Measurements from ENCODE around the gene CFB. TPM values are rescaled to one million over a fixed set of nuclear protein-coding genes. Genes with fewer than 3 reads are reported as not detected.
A peak's percentile ranks its signal among the peaks of the same experiment; 100 is the strongest.

CFB gene
- total and polyA plus RNA-seq, 9 of the 15 experiments (the other 6 are each of a cell fraction or from before 2014, with no cell fraction given) = 0.08 to 0.91 (median 0.22) TPM; not detected in 4

DNA sequence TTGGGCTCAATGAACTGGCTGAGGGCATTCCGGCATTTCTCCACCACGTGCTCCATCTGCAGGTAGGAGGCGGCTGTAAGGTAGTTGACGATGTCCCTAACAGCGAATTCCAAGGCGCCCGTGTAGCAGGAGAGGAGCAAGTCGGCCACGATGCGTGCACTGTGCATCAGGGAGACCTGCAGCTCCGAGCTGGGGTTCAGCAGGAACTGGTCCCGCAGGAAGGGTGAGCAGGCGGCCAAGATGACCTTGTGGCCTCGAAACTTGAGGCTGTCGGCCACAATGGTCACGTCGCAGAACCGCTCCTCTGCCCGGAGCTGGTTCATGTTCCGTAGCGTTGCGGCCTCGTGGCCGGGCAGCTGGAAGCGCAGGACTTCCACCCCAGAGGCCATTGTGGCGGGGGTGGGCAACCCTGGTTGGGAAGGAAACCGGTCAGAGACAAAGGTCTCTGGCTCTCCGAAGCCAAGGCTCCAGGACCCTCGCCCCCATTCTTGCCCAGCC is 44.9 kb upstream of the CFB start (continued):
- TF ChIP-seq ZNF316 (IDR thresholded peaks at IDR 0.05) = no peak
- TF ChIP-seq SMAD4 (CRISPR knock-in tag; conservative IDR thresholded peaks at IDR 0.05) = peak; percentile 70
- TF ChIP-seq HDAC2 (IDR thresholded peaks at IDR 0.05) = 0 out of 2 replicates have a peak, but pooled peaks have one; percentile 26
- TF ChIP-seq, protein P1, sequence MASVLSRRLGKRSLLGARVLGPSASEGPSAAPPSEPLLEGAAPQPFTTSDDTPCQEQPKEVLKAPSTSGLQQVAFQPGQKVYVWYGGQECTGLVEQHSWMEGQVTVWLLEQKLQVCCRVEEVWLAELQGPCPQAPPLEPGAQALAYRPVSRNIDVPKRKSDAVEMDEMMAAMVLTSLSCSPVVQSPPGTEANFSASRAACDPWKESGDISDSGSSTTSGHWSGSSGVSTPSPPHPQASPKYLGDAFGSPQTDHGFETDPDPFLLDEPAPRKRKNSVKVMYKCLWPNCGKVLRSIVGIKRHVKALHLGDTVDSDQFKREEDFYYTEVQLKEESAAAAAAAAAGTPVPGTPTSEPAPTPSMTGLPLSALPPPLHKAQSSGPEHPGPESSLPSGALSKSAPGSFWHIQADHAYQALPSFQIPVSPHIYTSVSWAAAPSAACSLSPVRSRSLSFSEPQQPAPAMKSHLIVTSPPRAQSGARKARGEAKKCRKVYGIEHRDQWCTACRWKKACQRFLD (CRISPR knock-in tag; IDR thresholded peaks at IDR 0.05) = no peak
- 0 out of 2 replicates have a peak, but pooled peaks have one; percentile 13 for TF ChIP-seq ATF7 (IDR thresholded peaks at IDR 0.05)
- TF ChIP-seq E2F5 (CRISPR knock-in tag; IDR thresholded peaks at IDR 0.05) = 0 out of 2 replicates have a peak, but pooled peaks have one; percentile 68
- TF ChIP-seq DMBX1 (CRISPR knock-in tag; IDR thresholded peaks at IDR 0.05; ENCODE audit: borderline replicate concordance) = peak; percentile 65; the same call in 1 of the 2 replicates
- TF ChIP-seq COPS2 (conservative IDR thresholded peaks at IDR 0.05) = no peak
- TF ChIP-seq MYNN (IDR thresholded peaks at IDR 0.05) = peak; percentile 15; the same call in 1 of the 2 replicates
- no peak for TF ChIP-seq MYNN (CRISPR knock-in tag; IDR thresholded peaks at IDR 0.05)
- TF ChIP-seq POLR2A (conservative IDR thresholded peaks at IDR 0.05) = peak; percentile 60
- TF ChIP-seq GABPB2 (CRISPR knock-in tag; conservative IDR thresholded peaks at IDR 0.05) = 0 out of 2 replicates have a peak, but pooled peaks have one; percentile 42
- no peak for TF ChIP-seq ZC3H11A (IDR thresholded peaks at IDR 0.05; ENCODE audit: low read depth, low read length)
- TF ChIP-seq E2F3 (CRISPR knock-in tag; IDR thresholded peaks at IDR 0.05) = 0 out of 2 replicates have a peak, but pooled peaks have one; percentile 28
- TF ChIP-seq, protein P2, sequence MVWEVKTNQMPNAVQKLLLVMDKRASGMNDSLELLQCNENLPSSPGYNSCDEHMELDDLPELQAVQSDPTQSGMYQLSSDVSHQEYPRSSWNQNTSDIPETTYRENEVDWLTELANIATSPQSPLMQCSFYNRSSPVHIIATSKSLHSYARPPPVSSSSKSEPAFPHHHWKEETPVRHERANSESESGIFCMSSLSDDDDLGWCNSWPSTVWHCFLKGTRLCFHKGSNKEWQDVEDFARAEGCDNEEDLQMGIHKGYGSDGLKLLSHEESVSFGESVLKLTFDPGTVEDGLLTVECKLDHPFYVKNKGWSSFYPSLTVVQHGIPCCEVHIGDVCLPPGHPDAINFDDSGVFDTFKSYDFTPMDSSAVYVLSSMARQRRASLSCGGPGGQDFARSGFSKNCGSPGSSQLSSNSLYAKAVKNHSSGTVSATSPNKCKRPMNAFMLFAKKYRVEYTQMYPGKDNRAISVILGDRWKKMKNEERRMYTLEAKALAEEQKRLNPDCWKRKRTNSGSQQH (CRISPR knock-in tag; IDR thresholded peaks at IDR 0.05) = no peak
- no peak for TF ChIP-seq ZNF184 (CRISPR knock-in tag; IDR thresholded peaks at IDR 0.05)
- no peak for TF ChIP-seq NR2C1 (IDR thresholded peaks at IDR 0.05)
- TF ChIP-seq NR2C1 (tag; IDR thresholded peaks at IDR 0.05) = peak; percentile 60
- TF ChIP-seq RBM22 (IDR thresholded peaks at IDR 0.05; ENCODE audit: low read depth, low read length, poor library complexity, severe bottlenecking) = peak; percentile 82
- peak; percentile 46; the same call in 1 of the 2 replicates for TF ChIP-seq FOXP1 (CRISPR knock-in tag; IDR thresholded peaks at IDR 0.05)
- TF ChIP-seq, protein P3, sequence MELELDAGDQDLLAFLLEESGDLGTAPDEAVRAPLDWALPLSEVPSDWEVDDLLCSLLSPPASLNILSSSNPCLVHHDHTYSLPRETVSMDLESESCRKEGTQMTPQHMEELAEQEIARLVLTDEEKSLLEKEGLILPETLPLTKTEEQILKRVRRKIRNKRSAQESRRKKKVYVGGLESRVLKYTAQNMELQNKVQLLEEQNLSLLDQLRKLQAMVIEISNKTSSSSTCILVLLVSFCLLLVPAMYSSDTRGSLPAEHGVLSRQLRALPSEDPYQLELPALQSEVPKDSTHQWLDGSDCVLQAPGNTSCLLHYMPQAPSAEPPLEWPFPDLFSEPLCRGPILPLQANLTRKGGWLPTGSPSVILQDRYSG (tag; conservative IDR thresholded peaks at IDR 0.05; ENCODE audit: low read depth) = no peak
- 0 out of 2 replicates have a peak, but pooled peaks have one; percentile 46 for TF ChIP-seq ZNF165 (CRISPR knock-in tag; IDR thresholded peaks at IDR 0.05; ENCODE audit: borderline replicate concordance)
